Stimulated activated CD4-positive, alpha-beta T cell treated with anti-CD3 and anti-CD28 coated beads, Interleukin-15, amount 100 ng/mL, for 1 hour (primary cell): Measurements from ENCODE around the gene HLA-E.
"Not testable (repeated sequence)": the region's sequence is repeated elsewhere in the genome, so short reads cannot be mapped to it uniquely, and the experiment has no call there.

Experiments
- DNase-seq, 2 donors: peaks; one replicate each; pipeline ENCODE4 v3.0.0-alpha.2; 2020; ENCODE audit warnings: low read depth in 1 of 2, low spot score in 1 of 2

HLA-E gene

GRCh38 chr6:30500421-30501355, 11.4 kb downstream of the HLA-E start:
- DNase-seq: no peak

DNA sequence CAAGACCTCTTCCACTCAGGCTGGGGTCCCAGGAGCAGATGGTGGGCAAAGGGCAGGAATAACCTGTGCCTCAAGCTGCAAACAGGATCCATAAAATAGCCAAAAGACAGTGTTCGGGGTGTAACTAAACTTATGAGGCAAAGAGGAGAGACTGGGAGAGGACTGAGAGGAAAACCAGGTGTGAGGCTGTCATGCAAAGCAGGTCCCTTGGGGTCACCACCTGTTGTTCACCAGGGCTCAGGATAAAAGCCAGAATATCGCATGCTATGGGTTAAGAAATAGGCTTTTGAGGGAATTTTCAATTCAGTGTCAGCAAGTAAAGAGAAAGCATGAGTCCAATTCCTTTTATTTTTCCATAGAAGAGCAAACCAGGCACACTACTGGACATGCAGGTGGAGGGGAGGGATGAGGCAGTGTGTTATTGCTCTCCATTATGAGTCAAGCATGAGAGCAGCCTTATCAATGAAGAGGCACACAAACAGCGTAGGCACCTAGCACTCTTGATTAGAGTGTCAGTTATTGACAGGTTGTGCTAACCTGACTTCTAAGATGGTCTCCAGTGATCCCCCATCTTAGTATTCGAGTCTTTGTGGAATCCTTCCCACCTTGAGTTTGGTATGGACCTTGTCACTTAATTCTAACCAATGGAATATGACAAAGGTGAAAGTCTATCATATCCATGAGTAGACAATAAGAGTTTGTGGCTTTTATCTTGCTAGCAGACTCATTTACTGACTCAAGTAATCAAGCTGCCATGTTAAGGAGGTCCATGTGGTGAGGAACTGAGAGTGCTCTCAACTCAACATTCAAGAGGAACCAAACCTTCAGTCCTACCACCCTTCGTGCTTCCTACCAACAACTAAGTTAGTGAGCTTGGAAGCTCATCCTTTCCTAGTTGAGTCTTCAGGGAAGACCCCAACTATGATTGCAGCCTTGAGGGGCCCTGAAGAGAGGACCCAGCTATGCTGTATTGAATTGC, 18.8 kb downstream of the HLA-E start:
- no peak for DNase-seq

DNA sequence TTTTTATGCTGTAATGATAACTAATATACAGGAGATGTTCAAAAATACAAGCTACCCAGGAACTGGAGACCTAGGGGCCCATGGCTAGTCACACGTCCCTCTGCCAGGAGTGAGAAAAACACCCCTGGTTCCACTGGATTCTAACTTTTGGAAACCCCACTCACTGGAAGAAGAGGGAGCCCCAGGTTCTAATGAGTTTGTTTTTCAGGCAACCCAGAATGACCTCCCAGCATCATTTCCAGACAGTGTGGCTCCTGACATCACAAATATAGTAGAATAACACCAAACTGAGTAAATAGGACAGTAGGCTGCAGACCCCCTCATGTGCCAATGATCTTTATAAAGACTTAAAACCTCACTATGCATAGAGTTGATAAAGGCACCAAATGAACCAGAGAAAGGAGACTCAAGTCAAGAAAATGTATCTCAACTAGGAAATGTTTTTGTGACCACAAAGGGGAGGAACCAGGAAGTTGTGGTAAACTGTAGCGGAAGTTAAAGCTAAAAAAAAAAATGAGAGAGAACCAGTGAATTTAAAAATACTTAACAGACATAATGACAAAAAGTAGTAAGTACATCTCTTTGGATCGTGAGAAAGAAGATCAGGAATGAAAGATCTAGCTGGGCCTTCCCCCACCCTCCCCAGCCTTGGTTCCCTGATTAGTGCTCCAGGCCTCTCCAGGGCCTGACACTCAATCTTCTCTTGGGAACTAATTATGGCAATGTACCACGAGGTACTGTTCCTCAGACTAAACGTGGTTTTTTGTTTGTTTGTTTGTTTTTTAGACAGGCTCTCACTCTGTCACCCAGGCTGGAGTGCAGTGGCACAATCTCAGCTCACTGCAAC, 19.8 kb downstream of the HLA-E start:
- DNase-seq: no peak

- no peak for DNase-seq
Observed at GRCh38 chr6:30510419-30511168, 21.3 kb downstream of the HLA-E start.

DNA sequence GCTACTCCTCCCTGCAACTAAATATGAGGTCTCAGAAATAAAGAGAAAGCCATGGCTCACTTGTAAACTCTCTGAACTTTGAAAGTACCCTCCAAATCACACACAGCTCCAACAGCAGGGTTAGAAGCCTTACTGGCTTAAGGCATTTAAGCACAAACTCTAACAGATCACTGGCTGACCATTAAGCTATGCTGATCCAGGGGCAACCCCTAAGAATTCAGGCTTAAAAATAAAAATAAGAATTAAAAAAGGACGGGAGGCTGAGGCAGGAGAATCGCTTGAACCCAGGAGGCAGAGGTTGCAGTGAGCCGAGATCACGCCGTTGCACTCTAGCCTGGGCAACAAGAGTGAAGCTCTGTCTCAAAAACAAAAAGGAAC, 21.8 kb downstream of the HLA-E start:
- DNase-seq: no peak

GRCh38 chr6:30513451-30513850, 24.1 kb downstream of the HLA-E start:
- DNase-seq: no peak

DNA sequence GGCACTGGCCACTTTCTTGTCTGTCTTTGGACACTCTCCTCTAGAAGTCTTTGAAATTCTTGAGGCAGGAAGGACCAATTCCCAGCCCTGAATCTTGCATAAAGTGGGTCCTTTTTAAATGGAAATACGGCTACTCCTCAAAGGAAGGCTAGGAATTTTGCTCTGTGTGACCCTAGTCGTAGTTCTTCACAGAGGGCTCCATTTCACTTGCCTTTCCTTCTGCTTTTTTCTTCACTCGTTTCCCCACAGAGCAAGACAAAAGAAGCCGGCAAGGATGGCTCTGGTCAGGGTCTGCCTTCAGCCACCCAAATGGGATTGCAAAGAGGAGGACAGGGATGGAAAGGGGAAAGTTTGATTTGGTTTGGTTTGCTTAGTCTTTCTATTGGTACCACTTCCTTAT, 25.8 kb downstream of the HLA-E start:
- no peak for DNase-seq

DNA sequence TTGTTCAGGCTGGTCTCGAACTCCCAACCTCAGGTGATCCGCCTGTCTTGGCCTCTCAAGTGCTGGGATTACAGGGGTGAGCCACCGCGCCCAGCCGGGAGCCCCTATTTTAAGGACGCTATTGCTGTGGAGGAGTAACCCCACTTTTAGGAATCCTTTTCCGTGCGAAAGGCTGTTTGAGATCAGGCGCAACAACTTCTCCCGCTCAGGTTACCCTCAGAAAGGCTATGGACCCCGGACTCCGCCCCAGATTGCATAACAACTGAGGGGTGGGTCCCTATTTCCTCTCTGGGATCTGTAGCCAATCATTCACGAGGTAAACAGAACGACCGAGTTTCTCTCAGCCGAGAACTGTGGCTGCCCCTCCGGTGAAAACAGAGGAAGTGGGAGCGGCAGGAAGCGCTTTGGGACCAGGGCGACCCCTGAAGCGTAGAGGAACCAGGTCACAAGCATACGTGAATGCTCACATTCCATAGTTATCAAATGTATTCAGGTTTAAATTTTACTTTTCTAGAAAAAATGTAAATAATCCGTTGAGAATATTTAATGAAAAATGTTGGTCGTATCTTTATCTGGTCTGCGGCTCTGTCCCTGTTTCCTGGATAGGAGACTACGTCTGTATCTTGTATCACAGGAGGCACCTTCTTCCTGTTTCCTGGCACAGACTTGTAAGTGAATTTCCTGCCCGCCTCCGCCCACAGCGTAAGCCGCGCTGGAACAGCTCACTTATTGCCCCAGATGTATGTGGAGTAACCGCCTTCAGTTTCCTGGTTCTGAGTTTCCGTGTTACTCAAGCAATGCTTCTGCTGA, 26.8 kb downstream of the HLA-E start:
- DNase-seq: peak; percentile 77 to 80

GRCh38 chr6:30516754-30517076, 27.4 kb downstream of the HLA-E start:
- DNase-seq: not testable (repeated sequence)

- DNase-seq: not testable (repeated sequence)
Observed at GRCh38 chr6:30517767-30518504, 28.6 kb downstream of the HLA-E start.

DNA sequence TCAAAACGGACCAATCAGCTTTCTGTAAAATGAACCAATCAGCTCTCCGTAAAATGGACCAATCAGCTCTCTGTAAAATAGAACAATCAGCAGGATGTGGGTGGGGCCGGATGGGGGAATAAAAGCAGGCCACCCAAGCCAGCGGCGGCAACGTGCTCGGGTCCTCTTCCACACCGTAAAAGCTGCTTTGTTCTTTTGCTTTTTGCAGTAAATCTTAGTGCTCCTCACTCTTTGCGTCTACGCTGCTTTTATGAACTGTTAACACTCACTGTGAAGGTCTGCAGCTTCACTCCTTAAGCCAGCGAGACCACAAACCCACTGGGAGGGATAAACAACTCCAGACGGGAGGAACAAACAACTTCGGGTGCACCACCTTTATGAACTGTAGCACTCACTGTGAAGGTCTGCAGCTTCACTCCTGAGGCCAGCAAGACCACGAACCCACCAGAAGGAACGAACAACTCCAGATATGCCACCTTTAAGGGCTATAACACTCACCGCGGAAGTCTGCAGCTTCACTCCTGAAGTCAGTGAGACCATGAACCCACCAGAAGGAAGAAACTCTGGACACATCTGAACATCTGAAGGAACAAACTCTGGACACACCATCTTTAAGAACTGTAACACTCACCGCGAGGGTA, 29.3 kb downstream of the HLA-E start:
- not testable (repeated sequence) for DNase-seq

DNA sequence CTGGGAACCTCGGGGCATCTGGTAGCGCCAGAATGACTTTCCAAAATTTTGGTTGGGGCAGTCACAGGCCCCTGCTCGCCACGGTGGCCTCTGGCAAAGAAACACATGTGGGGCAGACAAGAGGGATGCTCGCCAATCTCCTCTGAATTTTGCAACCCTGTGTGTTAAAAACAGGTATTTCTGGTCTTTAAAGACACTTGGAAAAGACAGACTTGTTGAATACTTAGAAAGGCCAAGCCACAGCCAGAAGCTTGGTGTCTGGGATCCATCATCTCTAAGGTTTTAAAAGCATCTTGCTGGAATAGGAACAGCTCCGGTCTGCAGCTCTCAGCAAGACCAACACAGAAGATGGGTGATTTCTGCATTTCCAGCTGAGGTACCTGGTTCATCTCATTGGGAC, 31.2 kb downstream of the HLA-E start:
- no peak for DNase-seq

- DNase-seq: not testable (repeated sequence)
Observed at GRCh38 chr6:30521082-30521481, 31.8 kb downstream of the HLA-E start.

DNA sequence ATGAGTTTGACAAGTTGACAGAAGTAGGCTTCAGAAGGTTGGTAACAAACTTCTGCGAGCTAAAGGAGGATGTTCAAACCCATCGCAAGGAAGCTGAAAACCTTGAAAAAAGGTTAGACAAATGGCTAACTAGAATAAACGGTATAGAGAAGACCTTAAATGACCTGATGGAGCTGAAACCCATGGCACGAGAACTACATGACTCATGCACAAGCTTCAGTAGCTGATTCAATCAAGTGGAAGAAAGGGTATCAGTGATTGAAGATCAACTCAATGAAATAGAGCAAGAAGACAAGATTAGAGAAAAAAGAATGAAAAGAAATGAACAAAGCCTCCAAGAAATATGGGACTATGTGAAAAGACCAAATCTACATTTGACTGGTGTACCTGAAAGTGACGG, 32.6 kb downstream of the HLA-E start:
- DNase-seq: not testable (repeated sequence)

- DNase-seq: not testable (repeated sequence)
Observed at GRCh38 chr6:30526444-30526843, 37.1 kb downstream of the HLA-E start.

GRCh38 chr6:30529349-30529875, 40.1 kb downstream of the HLA-E start:
- DNase-seq: not testable (repeated sequence)

DNA sequence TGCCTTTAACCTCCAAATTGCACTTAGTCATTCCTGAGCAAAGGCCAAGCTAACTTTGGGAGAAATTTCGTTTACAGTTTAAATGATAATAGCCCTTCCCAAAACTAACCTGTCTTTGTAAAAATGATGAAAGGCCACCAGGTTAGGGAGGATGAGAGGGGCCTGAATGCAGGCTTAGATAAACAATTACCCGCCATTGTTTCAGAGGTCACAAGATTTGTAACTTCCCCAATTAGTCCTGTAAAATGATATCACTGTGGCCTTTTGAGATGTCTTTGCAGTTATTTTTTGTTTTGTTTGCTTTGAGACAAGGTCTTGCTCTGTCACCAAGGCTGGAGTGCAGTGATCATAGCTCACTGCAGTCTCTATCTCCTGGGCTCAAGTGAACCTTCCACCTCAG, 40.7 kb downstream of the HLA-E start:
- no peak for DNase-seq
